Suprapubic skin (tissue), 4 donors: ENCODE data around the gene PCSK5. TPM values are rescaled to one million over a fixed set of nuclear protein-coding genes. Genes with fewer than 3 reads are reported as not detected.
A peak's percentile ranks its signal among the peaks of the same experiment; 100 is the strongest.

ENCODE experiments used
- DNase-seq, 2 donors: peaks; one replicate each; pipeline ENCODE4 v3.0.0-alpha.2; 2019; ENCODE audit warnings: low spot score in 2 of 2
- H3K27ac ChIP-seq: fragments of 200-600 bp; sonication (generic); one replicate; pipeline ENCODE4 v1.5.1; 2019
- H3K27me3 ChIP-seq: fragments of 200-600 bp; sonication (generic); one replicate; pipeline ENCODE4 v1.5.1; 2019
- H3K36me3 ChIP-seq: fragments of 200-600 bp; sonication (generic); one replicate; pipeline ENCODE4 v1.5.1; 2019
- H3K4me1 ChIP-seq: fragments of 200-600 bp; sonication (generic); one replicate; pipeline ENCODE4 v1.5.1; 2019
- H3K4me3 ChIP-seq: fragments of 200-600 bp; sonication (generic); one replicate; pipeline ENCODE4 v1.5.1; 2019; ENCODE audit warnings: mild to moderate bottlenecking
- H3K9me3 ChIP-seq: fragments of 200-600 bp; sonication (generic); one replicate; pipeline ENCODE4 v1.5.1; 2019
- CTCF ChIP-seq, 2 donors: fragments of 200-600 bp in 1 of 2; fragments of 450-650 bp in 1 of 2; sonication (generic) in 1 of 2; IDR thresholded peaks; one replicate each; pipeline ENCODE4 v1.5.1; 2016 to 2019; ENCODE audit warnings: antibody characterized with exemption in 2 of 2, mild to moderate bottlenecking in 1 of 2, moderate library complexity in 1 of 2
- EP300 ChIP-seq: sonication (generic); formaldehyde crosslinking; IDR thresholded peaks from one replicate; pipeline ENCODE4 v1.6.1; 2017; ENCODE audit warnings: antibody characterized with exemption
- POLR2A ChIP-seq, 2 donors: fragments of 450-650 bp; IDR thresholded peaks; one replicate each; pipeline ENCODE4 v1.6.1; 2017; ENCODE audit warnings: antibody characterized with exemption in 2 of 2, mild to moderate bottlenecking in 2 of 2, moderate library complexity in 2 of 2
- POLR2AphosphoS5 ChIP-seq, 3 donors: sonication (generic); formaldehyde crosslinking; IDR thresholded peaks; one replicate each; pipeline ENCODE4 v1.6.1; 2017; ENCODE audit warnings: antibody characterized with exemption in 3 of 3
- WGBS: methylation state at CpG from one replicate; pipeline ENCODE4 v1.1.5; 2018; 5-methylcytosine and 5-hydroxymethylcytosine counted together
- total RNA-seq, 4 donors: library from RNA; depleted of rRNA; stranded (reverse); fragments of >200 nt; gene quantifications; one replicate each; pipeline ENCODE4 v1.1.0, GENCODE V29; 2016

PCSK5 gene
- 10 to 100 TPM in 1 of 4 donors, 1 to 10 TPM in 3; 5.2 to 10.8 (median 7.3) TPM for total RNA-seq

GRCh38 chr9:75890472-75891276 lies at the start of gene PCSK5:
Gene PCSK5 (plus strand): TSS chr9:75890673. CDS start chr9:75891182, 509 bp downstream.
- no peaks in the 10 kb centered on the region for H3K36me3 ChIP-seq
- H3K27me3 ChIP-seq = peaks cover 9% of the 10 kb centered on the region
- peaks cover 32% of the 10 kb centered on the region for H3K4me1 ChIP-seq
- peak within 1 kb of the TSS; percentile 80 for H3K27ac ChIP-seq
- no peaks in the 10 kb centered on the region for H3K9me3 ChIP-seq
- TF ChIP-seq EP300 (no peak), POLR2A (IDR thresholded peaks at IDR 0.05) (peak in 1 of 2 donors; percentile 86), POLR2AphosphoS5 (IDR thresholded peaks at IDR 0.05) (no peak), CTCF (IDR thresholded peaks at IDR 0.05) (no peak)
- peak within 1 kb of the TSS; percentile 74 for H3K4me3 ChIP-seq
- peak; percentile 91 to 92 for DNase-seq
- under 1% methylated on average over 61 of the region's 83 CpGs for WGBS

GRCh38 chr9:75844321-75844720 lies 46.2 kb upstream of the PCSK5 start:
- Histone ChIP-seq H3K36me3 (no peaks in the 10 kb centered on the region), H3K4me1 (no peaks in the 10 kb centered on the region), H3K4me3 (no peak overlapping the region), H3K27me3 (no peaks in the 10 kb centered on the region), H3K27ac (no peak overlapping the region), H3K9me3 (peaks cover 5% of the 10 kb centered on the region)
- TF ChIP-seq POLR2A (IDR thresholded peaks at IDR 0.05) = no peak
- TF ChIP-seq EP300 = no peak
- TF ChIP-seq CTCF (IDR thresholded peaks at IDR 0.05) = no peak
- TF ChIP-seq POLR2AphosphoS5 (IDR thresholded peaks at IDR 0.05) = no peak
- DNase-seq = no peak
- WGBS = 56% methylated on average over 2 of the region's 2 CpGs

GRCh38 chr9:75845806-75846205 lies 44.7 kb upstream of the PCSK5 start:
- WGBS = 73% methylated on average over 2 of the region's 2 CpGs
- DNase-seq = no peak
- Histone ChIP-seq H3K9me3 (peaks cover 5% of the 10 kb centered on the region), H3K36me3 (no peaks in the 10 kb centered on the region), H3K4me1 (no peaks in the 10 kb centered on the region), H3K27ac (no peak overlapping the region), H3K27me3 (no peaks in the 10 kb centered on the region), H3K4me3 (no peak overlapping the region)
- TF ChIP-seq CTCF (IDR thresholded peaks at IDR 0.05) (no peak), EP300 (no peak), POLR2A (IDR thresholded peaks at IDR 0.05) (no peak), POLR2AphosphoS5 (IDR thresholded peaks at IDR 0.05) (no peak)

GRCh38 chr9:75847085-75847484 lies 43.4 kb upstream of the PCSK5 start:
- no peak for DNase-seq
- TF ChIP-seq POLR2A (IDR thresholded peaks at IDR 0.05) (no peak), EP300 (no peak), POLR2AphosphoS5 (IDR thresholded peaks at IDR 0.05) (no peak), CTCF (IDR thresholded peaks at IDR 0.05) (no peak)
- no peak overlapping the region for H3K4me3 ChIP-seq
- H3K9me3 ChIP-seq = peaks cover 5% of the 10 kb centered on the region
- no peak overlapping the region for H3K27ac ChIP-seq
- no peaks in the 10 kb centered on the region for H3K4me1 ChIP-seq
- WGBS = 91% methylated on average over 1 of the region's 1 CpG
- H3K27me3 ChIP-seq = no peaks in the 10 kb centered on the region
- no peaks in the 10 kb centered on the region for H3K36me3 ChIP-seq

GRCh38 chr9:75850459-75851200 lies 39.8 kb upstream of the PCSK5 start:
- no peaks in the 10 kb centered on the region for H3K4me1 ChIP-seq
- no peak for TF ChIP-seq POLR2A (IDR thresholded peaks at IDR 0.05)
- TF ChIP-seq CTCF (IDR thresholded peaks at IDR 0.05) = no peak
- no peak for TF ChIP-seq EP300
- no peak for TF ChIP-seq POLR2AphosphoS5 (IDR thresholded peaks at IDR 0.05)
- WGBS = 92% methylated on average over 9 of the region's 9 CpGs
- no peaks in the 10 kb centered on the region for H3K27me3 ChIP-seq
- no peaks in the 10 kb centered on the region for H3K9me3 ChIP-seq
- no peaks in the 10 kb centered on the region for H3K36me3 ChIP-seq
- DNase-seq = no peak
- H3K4me3 ChIP-seq = no peak overlapping the region
- H3K27ac ChIP-seq = no peak overlapping the region
